Stimulated activated CD4-positive, alpha-beta T cell treated with anti-CD3 and anti-CD28 coated beads, Interleukin-15, amount 100 ng/mL, for 1 hour (primary cell): Measurements from ENCODE around the gene CDC123.
"Not testable (repeated sequence)": the region's sequence is repeated elsewhere in the genome, so short reads cannot be mapped to it uniquely, and the experiment has no call there.

Experiments used
- DNase-seq, 2 donors: peaks; one replicate each; pipeline ENCODE4 v3.0.0-alpha.2; 2020; ENCODE audit warnings: low read depth in 1 of 2, low spot score in 1 of 2

CDC123 gene

DNA sequence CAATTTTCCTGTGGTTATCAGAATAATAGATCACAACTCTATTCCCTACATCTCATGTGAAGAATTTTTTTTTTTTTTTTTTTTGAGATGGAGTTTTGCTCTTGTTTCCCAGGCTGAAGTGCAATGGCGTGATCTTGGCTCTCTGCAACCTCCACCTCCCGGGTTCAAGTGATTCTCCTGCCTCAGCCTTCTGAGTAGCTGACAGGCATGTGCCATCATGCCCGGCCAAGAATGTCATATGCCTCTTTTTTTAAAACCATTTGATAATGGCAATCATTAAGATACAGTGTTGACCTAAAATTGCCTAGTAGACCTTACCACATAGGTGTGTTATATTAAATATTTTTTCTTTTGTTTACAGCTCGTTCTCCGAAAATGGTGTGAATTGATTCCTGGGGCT is 38.7 kb downstream of the CDC123 start:
- not testable (repeated sequence) for DNase-seq

DNA sequence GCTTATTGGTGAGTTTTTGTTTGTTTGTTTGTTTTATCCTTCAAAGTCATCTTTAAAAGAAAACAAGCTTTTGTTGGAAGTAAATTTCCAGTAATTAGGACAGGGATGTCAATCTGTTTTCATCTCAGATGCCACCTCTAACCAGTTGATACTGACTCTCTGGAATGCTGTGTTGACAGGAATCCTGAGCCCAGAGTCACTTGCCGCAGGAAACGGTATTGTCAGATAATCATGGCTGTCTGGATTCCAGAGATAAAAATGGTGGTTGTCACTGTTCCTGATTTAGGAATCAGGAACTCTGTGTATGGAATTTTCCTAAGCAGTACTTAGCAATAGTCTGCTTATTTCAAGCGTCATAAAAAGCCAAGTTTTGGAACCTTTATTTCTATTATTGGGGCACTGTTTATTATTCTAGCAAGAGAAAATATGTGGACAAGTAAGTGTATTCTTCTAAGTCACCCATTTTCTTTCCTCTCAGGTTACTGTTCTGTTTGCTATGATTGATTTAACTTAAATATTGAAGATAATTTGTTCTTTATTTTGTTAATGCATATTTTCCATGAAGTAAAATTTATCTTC is 39.2 kb downstream of the CDC123 start:
- no peak for DNase-seq

DNA sequence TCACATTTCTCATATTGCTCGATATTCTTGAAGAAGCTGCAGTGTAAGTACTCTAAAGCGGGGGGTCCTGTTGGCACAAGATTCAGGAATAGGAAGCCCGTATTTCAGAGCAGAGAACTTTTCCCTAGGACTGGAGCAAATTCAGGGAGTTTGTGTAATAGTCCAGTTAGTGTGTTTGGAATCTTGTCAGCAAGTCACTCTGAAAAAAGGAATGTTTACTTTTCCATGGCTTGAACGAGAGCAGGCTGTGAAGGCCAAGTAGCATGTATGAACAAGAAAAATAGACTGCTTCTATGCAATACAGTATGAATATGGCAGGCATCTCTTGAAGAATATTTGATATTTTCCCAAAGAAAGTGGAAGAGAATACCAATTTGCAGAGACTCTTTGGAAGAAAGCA is 39.8 kb downstream of the CDC123 start:
- no peak for DNase-seq

DNA sequence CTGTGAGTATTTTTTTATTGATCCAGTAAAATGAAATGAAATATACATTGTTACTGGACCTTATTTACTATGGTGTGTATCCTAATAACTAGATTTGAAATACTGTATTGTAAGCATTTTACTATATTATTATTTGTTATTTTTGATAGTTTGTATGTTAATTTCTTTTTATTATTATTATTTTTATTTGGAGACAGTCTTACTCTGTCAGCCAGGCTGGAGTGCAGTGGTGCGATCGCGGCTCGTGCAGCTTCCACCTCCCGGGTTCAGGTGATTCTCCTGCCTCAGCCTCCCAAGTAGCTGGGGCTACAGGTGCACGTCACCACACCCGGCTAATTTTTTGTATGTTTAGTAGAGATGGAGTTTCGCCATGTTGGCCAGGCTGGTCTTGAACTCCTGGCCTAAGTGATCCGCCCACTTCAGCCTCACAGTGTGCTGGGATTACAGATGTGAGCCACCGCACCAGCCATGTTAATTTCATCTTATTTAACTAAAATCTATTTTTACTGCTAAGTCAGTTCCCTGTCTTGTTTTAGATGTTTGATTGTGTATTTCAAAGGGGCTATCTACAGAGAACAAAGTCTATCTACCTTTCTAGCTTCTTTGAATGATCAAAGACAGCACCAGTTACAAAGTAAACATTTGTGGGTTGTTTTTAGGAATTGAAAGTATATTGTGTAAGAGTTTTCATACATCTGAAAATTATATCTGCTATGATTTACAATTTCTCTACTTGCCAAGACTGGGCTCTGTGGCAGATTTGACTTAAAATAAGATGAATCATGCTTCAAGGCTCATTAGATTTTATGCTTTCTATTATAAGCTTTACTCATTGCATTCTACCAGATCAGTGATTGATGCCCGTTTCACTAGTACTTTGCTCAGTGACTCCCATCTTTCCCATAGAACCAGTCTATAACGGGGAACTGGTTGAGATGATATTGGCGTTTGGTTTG is 41.6 kb downstream of the CDC123 start:
- no peak for DNase-seq

DNA sequence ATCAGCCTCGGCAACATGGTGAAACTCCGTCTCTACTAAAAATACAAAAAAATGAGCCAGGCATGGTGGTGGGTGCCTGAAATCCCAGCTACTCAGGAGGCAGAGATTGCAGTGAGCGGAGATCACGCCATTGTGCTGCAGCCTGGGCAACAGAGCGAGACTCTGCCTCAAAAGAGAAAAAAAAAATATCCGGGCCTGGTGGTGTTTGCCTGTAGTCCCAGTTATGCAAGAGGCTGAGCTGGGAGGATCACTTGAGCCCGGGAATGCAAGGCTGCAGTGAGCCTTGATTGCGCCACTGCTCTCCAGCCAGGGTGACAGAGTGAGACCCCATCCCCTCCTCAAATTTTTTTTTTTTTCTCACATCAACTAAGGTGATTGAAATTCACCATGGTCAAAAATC is 42.8 kb downstream of the CDC123 start:
- no peak for DNase-seq

DNA sequence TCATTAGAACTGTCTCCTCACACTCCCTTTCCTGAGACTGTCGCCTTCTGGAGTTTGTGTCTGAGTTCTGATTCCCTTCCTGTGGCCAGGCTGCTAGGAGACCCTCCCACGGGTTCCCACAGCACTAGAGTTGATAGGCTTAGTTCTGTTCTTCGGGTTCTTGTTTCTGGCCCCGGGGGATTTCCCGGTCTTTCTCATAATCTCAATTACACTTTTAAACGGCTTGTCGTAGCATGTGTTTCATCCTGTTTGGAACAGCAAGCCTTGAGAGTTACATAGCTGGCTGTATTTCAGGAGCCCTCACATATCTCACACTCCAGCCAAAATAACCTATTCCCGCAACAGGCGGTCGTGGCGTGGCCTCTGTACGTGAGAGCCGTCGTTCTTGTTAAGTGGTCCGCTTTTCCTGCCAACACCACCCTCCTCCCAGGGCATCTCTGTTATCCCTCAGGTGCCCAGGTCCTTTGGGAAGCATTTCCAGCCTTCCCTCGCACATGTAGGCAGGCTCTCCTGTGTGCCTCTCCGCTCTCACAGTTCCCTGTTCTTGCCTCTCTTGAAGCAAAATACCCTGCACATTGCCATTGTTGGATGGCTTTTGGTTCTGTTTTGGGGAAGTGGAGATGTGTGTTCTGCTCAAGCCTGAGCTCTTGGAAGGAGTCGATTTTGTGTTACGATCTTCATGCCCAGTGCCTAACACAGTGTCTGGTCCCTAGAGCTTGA is 46.0 kb downstream of the CDC123 start:
- DNase-seq, result no peak

DNA sequence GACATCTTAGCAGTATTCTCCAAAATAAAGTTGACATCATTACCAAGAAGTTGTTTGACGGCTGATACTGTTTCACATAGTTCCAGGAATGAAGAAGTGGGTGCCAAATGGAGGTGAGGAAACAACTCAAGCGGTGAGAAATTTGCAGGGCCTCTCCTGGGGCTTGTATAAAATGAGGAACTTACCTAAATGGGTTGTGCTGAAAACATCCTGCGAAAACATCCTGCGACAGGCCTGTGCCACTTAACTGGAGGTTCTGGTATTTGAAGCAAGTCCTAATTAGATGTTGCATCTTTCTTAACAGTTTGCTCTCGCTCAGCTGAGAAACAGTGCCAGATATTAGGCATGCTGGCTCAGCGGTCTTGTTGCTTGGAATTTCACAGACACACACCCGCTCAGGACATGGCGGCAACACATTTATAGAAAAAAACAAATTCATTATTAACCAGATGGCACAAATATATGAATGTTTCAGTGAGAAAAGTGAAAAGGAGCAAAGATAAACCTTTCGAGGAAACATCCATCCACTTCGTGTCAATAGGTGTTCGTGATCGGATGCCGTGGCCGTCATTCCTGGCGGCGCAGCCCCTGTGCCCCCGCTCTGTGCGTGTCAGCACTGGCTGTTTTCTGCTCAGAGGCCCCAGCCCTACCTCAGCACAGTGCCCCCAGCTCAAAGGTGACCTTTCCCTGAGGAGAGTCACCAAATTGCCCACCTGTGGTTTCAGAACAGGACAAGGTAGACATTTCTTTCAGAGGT is 48.1 kb downstream of the CDC123 start:
- DNase-seq, result no peak

DNA sequence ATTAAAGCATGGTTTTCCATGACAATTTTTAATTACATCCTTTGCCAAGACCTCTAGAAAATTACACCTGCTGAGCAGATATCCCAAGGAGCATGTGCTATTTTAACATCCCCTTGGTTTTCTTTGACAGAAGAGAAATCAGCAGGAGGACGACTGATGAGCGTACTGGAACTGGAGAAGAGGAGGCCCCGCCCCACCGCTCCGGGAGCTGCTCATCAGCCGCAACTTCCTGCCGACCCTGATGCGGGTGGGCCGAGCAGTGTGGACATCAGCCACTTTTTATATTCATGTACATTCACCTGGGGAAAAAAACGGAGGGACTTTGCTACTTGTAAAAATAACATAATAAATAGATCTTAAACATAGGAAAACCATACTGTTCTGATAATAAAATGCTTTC is 54.2 kb downstream of the CDC123 start:
- DNase-seq, result no peak

DNA sequence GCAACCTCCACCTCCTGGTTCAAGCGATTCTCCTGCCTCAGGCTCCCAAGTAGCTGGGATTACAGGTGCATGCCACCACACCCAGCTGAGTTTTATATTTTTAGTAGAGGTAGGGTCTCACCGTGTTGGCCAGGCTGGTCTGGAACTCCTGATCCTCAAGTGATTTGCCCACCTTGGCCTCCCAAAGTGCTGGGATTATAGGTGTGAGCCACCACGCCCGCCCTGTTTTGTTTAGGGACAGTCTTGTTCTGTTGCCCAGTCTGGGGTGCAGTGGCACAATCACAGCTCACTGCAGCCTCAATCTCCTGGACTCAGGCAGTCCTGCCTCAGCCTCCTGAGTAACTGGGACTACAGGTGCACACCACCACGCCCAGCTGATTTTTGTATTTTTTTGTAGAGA is 54.7 kb downstream of the CDC123 start:
- not testable (repeated sequence) for DNase-seq

DNA sequence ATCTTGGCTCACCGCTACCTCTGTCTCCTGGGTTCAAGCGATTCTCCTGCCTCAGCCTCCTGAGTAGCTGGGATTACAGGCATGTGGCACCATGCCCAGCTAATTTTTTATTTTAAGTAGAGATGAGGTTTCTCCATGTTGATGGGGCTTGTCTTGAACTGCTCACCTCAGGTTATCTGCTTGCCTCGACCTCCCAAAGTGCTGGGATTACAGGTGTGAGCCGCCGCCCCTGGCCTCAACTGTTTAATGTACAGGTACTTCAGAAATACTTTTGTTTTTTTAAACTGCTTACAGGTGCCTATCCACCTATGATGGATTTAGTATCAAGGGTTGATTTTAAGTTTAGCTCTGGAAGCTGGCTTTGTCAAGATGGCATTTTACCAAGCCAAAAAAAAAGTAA is 55.6 kb downstream of the CDC123 start:
- no peak for DNase-seq

DNA sequence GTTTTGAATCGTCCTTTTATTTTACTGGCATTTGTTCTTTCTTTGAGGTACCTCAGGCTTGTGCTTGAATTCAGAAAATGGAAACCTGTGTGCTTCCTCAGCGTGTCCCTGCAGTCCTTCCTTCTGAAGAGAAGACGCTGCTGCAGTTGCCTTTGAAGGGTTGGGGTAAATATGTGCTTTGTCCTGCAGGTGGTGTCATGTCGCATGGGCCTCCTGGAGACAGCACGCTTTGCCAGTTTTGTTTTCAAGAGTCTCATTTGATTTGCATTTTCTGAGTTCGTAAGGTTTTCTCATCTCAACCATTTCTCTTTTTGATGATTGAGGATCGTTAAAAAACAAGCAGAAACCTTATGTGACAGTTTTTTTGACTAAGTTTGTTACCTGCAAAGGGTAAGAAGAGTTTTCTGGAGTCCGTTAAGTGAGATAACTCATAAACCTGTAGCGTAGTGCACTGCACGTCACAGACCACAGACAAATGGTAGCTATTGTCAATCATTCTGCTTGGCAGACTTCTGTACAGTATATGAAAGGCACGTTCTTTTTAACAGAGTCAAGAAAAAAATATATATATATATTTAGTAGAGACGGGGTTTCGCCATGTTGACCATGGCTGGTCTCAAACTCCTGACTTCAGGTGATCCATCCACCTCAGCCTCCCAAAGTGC is 57.0 kb downstream of the CDC123 start:
- no peak for DNase-seq

DNA sequence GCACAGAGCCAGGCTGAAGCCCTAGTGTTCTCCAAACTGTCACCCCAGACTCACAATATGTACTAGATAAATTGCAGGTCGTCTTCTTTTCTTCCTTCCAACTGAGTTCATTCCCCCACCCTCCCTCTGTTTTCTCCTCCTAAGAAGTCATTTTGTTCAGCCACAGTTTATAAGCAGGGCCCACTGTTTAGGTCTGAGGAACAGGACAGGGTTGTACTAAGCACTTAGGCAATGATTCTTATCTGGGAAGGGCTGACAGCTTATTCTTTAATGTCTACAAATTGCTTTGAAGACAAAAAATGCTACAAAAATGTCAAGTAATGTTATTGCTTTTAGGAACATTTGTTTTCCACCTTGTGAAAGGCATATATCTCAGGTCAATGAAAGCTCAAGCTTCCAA is 59.1 kb downstream of the CDC123 start:
- DNase-seq, result no peak

DNA sequence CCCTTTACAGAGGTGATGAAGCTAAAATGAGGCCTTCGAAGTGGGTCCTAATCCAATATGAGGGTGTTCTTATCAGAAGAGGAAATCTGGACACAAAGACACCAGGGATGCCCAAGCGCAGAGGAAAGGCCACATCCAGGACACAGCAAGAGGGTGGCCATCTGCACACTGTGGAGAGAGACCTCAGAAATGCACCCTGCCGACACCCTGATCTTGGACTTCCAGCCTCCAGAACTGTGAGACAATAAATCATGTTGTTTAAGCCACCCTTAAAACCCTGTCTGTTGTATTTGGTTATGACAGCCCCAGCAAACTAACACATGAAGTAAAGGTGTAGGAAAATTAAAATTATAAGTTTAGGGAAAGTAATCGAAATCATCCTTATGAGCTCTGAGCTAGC is 64.0 kb downstream of the CDC123 start:
- DNase-seq, result no peak

DNA sequence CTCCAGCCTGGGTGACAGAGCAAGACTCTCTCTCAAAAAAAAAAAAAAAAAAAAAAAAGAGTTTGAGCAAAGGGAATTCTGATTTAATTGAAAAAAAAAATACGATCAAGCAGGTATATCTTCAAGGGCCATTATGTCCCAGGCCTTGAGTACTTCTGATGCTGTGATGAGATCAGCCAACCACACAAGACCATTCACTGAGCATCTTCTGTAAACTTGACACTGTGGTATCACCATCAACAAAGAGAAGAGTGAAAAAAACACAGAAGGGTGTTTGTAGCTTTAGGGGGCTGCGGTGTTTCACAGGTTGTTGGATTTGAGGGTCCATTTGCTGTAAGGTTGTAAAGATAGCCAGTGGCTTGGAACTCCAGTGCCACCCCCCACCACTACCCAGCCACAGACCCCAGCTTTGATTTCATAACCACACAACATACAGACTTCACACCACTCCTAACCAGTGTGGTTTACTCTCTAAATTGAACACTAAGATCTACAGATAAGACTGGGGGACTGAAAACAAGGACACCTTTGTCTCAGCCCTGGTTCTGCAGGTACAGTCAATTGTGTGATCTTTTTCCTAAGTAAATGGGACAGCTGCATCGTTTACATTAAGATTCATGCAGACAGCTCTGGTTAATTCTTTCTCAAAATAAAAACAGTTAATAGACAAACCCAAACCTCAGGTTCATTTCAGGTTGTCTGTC is 66.4 kb downstream of the CDC123 start:
- DNase-seq, result no peak

DNA sequence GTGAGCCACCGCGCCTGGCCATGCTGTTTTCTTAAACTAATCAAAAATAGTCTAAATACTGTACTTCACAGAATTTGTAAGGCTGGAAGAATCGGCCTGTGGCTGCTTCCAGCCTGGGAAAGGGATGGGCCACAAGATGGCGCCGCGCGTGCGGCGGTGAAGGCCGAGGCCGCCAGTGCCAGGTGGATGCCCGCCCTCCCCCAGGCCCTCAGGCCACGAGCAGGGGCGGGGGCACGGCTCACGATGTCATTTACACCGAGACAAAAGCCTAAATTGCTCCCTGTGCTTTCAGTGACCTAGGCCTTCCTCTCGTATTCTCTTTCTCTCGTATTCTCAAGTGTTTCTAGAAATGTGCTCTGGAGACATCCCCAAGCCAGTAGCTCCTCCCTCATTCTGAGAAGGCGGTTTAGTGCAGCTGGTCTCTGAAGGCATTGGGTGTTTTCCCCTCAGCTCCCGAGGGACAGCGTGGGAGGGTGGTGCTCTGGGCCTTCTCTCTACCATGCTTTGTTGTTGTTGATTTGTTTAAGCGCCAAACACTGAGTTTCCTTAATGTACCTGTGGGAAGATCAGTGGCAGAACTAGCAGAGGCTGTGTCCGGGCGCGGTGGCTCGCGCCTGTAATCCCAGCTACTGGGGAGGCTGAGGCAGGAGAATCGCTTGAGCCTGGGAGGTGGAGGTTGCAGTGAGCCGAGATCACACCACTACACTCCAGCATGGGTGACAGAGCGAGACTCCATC is 68.4 kb downstream of the CDC123 start:
- DNase-seq, result peak; percentile 46 to 64

DNA sequence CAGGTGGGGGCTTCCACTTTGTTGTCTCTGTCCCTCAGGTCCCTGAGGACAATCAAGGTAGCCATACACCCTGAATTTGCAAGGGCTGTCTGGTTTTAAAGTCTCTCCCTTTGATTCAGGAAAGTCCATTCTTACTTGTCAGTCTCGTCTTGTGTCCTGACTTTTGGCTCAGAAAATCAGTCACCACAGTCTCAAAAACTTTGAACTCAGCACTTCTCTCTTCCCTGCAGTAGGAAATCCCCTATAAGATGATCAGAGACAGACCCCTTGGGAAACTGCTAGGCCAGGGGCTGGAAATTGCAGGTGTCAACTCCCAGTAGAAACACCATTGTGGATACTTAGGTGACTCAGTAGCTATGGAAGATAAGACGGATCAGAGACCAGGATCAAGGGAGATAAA is 73.1 kb downstream of the CDC123 start:
- no peak for DNase-seq

DNA sequence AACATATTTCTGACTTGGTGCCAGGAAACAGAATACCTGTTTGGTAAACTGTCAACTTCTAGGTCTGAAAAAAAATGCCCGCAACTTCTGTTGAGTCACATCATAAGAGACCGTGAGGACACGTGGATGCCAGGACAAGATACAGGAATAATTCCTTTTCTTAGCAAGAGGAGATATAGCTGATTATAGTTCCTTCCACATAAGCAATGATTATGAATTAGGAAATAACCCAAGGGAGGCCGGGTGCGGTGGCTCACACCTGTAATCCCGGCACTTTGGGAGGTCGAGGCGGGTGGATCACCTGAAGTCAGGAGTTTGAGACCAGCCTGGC is 75.2 kb downstream of the CDC123 start:
- no peak for DNase-seq

DNA sequence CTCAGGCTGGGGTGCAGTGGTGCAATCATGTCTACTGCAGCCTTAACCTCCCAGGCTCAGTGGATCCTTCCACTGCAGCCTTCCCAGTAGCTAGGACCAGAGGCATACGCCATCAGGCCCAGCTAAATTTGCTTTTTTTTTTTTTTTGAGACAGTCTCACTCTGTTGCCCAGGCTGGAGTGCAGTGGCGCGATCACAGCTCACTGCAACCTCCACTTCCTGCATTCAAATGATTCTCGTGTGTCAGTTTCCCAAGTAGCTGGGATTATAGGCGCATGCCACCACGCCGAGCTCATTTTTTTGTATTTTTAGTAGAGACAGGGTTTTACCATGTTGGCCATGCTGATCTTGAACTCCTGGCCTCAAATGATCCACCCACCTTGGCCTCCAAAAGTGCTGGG is 81.9 kb downstream of the CDC123 start:
- not testable (repeated sequence) for DNase-seq

DNA sequence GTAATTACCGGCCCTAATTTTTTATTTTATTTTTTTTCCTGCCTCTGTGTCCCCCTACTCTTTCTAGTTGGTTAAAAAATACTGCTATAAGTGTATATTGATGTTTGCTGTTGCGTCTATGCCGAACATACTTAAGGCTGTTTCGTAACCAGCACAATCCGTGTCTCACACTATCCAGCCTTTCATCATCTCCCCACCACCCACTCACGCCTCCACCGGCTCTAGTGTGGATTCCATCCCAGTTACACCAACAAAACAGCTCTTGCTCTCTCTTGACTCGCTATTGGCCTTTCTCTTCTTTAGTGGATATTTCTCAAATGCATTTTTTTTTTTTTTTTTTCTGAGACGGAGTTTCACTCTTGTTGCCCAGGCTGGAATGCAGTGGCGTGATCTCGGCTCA is 83.3 kb downstream of the CDC123 start:
- no peak for DNase-seq

DNA sequence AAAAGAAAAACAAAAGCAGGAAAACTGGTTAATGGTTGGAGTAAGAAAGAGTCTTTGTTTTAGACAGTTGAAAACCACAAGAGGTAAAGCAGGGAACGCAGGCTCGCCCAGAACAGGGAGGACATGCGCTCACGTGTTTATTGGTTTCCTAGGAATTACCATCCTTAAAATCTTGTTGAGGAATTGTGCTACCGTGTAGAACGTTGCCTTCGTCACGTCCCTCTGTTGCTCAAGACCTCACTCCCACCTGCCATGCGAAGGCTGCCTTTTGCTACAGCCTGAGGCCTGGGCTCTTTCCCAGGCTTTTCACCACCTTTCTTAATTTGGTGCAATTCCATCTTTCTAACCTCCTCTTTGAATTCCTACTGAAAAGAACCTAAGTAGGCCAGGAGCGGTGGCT is 91.8 kb downstream of the CDC123 start:
- DNase-seq, result no peak
